Effector CD4-positive, alpha-beta T cell (primary cell): ENCODE results near the gene C11orf65.
"Not testable (repeated sequence)": the region's sequence is repeated elsewhere in the genome, so short reads cannot be mapped to it uniquely, and the experiment has no call there.

ENCODE experiments used
- DNase-seq: peaks from one replicate; pipeline ENCODE4 v3.0.0-alpha.2; 2020

Gene C11orf65

DNA sequence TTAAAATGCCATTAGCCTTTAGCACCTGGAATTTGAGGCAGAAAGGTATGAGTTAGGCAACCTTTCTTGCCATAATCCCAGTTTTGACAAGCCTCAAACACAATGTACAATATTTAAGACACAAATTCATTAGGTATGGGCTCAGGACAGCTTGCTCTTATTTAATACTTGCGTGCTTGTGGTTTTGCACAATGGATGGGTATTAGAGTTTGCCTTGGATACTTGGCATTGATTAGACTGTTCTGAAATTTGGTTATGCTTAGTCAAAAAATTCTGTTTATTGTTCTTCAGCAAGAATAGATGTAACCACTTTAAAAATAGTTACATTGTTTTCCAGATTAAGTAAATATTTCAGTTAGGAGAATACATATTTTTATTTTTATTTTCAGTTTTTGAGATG lies 5.4 kb upstream of the C11orf65 start:
- DNase-seq = no peak

DNA sequence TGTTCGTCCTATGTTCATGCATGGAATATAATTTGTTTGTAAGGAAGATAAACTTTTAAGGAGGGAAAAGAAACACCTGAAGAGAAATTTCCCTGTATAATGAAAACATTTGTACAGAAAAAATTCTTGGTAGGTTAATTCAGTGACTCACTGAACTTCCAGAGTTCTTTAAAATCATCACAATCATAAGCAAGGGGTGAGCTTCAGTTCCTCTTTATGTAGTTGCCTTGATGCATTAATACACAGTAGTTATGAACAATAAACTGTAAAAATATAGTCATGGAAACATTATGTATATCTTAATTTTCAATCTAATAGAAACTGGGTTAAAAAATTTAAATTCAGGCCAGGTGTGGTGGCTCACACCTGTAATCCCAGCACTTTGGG lies 1.1 kb upstream of the C11orf65 start:
- no peak for DNase-seq

DNA sequence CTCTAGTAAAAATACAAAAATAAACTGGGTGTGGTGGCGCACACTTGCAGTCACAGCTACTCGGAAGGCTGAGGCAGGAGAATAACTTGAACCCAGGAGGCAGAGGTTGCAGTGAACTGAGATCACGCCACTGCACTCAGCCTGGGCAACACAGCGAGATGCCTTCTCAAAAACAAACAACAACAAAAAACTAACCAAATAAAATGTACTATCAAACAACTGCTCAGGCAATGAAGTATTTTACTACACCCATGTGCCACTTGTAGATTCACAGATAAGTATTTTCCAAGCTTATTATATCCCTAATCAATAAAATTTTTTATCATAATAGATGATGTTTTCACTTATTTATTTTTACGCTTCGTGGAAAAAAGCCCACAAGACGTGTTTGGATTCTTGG lies 924 bp downstream of the C11orf65 start:
- DNase-seq = no peak

DNA sequence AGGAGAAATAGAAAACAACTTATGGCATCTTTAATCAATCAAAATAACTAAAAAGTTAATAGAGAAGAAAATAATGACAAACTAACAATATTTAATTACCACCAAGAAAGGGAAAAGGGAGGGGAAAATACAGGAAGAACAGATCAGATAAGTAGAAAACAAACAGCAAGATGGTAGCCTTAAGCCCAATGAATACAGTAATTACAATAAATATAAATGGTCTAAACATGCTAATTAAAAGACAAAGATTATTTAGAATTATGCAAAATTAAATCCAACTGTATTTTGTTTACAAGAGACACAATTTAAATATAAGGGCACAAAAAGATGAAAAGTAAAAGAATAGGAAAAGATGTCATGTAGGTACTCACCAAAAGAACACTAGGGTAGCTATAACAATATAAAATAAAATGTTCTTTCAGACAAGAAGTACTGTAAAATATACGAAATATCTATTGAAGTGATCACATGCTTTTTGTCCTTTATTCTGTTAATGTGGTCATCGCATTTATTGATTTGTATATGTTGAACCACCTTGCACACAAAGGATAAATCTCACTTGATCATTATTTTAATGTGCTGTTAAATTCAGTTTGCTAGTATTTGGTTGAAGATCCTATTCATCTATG lies 14.0 kb downstream of the C11orf65 start:
- DNase-seq = no peak

DNA sequence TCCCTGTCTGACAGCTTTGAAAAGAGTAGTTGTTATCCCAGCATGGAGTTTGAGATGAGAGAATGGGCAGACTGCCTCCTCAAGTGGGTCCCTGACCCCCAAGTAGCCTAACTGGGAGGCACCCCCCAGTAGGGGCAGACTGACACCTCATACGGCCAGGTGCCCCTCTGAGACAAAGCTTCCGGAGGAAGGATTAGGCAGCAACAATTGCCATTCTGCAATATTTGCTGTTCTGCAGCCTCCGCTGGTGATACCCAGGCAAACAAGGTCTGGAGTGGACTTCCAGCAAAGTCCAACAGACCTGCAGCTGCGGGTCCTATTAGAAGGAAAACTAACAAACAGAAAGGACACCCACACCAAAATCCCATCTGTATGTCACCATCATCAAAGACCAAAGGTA lies 25.9 kb downstream of the C11orf65 start:
- not testable (repeated sequence) for DNase-seq

DNA sequence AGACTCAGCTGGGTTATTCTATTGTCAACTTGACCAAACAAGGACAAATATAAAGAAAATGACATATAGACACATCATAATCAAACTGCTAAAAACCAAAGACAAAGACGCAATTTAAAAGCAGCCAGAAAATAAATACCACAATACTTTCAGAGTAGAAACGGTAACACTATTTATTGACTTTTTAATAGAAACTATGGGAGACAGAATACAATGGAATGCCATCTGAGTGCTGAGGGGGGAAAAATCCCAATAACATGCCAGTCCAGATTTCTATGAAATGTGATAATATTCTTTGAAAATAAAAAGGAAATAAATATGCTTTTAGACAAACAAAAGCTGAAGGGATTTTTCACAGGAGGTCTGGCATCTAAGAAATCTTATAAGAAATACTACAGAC lies 30.7 kb downstream of the C11orf65 start:
- DNase-seq = no peak

DNA sequence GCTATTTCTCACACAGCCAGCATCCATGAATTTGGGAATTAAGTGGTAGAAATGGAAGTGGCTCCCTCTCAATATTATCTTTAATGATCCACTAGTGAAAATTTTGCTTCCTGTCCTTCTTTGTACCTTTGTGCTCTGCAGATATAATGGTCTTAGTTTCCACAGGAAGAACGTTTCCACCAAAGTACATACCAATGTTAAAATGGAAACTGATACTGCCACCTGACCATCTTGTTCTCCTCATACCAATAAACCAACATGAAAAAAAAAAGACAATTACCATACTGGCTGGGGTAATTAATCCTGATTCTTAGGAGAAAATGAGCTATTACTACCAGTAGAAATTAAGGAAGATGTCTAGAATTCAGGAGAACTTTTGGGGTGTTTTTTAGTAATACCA lies 32.3 kb downstream of the C11orf65 start:
- DNase-seq = no peak

DNA sequence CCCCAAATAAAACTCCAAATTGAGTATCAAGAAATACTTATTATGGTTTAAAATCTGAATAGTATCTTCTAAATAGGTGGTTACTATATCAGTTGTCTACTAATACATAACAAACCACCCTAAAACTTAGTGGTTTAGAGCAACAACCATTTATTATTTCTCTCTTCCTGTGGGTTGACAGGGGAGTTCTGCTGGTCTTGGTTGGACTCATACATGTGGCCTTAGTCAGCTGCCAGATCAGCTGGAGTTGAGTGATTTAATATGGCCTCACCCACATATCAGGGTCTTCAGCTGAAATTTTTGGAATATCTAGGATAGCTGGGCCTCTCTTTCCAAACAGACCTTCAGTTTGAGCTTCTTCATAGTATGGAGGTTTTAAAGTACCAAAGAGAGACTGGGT lies 34.5 kb downstream of the C11orf65 start:
- DNase-seq = no peak

DNA sequence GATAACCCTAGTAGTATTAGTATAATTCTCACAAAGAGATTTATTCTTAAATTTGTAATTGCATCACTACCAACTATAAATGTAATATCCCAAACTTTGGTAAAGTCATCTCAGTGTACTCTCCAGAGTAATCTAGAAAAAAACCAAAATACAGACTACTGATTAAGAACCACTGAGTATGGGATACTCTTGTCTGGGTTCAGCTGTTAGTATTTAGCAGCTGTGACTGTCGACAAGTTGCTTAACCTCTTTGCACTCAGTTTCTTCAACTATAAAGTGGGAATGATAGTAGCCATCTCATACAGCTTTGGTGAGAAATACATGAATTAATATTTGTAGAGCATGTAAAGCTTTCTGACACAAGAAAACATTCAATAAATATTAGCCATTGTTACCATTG lies 35.3 kb downstream of the C11orf65 start:
- no peak for DNase-seq

DNA sequence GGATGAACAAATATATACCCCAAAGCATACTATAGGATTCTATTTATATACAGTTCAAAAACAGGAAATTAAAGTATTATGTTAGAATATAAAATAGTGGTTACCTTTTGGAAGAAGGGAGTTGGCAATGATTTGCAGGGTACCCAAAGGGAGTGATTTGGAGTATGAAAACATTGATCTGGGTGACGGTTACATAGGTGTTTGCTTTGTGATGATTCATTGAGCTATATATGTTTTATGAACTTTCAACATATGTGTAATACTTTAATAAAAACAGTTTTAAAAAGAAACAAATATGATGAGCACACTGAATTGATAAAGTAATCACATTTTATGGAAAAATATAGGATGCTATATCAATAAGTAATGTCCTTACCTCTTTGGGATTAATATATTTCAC lies 36.0 kb downstream of the C11orf65 start:
- DNase-seq = no peak

DNA sequence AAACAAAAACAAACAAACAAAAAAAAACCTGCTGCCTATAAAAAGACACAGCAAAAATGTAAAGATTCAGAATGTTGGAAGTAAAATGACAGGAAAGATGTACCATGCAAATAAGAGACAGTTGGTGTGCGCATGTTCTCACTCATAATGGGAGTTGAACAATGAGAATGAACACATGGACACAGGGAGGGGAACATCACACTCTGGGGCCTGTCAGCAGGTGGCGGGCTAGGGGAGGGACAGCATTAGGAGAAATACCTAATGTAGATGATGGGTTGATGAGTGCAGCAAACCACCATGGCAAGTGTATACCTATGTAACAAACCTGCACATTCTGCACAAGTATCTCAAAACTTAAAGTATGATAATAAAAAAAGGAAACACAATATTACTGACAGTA lies 49.8 kb downstream of the C11orf65 start:
- DNase-seq = peak; percentile 7

DNA sequence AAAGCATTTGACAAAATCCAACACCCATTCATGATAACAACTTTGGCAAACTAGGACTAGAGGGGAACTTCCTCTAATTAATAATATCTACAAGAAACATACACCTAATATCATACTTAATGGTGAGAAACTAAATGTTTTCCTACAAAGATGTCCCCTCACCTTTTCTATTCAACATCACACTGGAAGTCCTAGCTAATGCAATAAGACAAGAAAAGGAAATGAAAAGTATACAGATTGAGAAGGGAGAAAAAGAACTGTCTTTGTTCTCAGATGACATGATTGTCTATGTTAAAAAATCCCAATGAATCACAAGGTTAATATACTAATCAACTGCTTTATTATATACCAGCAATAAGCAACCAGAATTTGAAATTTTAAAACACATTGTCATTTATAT lies 52.4 kb downstream of the C11orf65 start:
- DNase-seq = no peak

DNA sequence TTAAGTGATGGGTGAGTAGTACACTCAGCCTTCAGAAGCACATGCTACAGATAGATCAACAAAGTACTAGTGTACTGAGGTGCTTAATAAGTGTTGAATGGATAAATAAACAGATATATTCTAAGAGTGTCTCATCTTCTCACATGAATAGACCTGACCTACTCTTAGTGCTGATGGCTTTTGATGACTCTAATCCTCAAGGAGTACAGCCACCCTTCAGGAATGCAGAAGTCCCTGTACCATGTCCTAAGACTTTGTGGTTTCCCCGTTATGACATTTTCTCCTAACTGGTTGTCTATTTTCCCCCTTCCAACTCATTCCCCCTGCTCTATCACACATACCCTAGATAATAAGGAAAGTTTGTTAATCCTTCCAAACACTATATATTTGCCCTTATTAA lies 61.6 kb downstream of the C11orf65 start:
- no peak for DNase-seq

DNA sequence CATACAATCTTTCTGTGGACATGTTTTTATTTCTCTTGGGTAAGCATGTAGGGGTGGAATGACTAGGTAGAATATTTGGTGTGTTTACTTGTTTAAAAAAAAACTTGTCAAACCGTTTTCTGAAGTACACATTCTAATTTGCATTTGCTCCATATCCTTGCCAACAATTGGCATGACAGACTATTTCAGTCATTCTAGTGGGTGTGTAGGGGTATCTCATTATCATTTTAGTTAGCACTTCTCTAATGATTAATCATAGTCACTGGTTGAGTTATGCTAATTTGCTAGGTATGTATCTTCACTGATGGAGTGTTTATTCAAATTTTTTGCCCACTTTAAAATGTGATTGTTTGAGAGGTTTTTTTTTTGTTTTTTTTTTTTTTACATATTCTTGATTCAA lies 64.3 kb downstream of the C11orf65 start:
- DNase-seq = no peak

DNA sequence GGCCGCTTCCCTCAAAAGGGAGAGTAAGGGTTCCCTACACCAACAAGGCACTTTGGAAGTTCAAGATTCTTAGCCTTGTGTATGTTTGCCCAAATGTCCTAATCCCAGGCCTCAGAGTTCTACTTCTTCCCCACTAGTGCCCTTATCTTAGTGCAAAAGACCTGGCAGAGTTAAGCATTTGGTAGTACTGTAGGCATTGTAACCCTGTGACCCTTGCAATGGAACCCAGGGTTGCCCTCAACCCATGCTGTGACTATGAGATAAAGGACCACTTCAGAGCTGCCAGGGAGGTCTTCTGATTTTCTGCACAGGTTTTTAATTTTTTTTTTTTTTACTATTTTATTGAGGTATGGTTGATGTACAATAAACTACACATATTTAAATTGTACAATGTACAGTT lies 65.1 kb downstream of the C11orf65 start:
- no peak for DNase-seq

DNA sequence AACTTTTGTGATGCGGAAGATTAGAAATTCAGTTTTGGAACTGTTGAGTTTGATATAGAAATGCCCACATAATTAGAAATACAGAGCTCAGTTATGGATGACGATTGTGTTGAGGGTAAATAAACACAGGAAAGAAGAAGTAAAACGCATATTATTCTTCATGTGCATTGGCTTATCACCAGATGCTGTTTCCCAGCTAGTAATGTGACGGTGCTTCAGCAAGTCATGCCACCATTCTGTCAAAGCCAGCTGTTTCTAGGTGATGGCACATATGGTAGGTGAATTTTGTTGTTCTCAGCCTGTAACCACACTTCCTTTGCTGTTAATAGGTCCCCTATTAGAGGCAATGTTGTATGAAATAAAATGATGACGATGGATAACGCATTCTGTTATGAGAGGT lies 68.9 kb downstream of the C11orf65 start:
- DNase-seq = no peak

DNA sequence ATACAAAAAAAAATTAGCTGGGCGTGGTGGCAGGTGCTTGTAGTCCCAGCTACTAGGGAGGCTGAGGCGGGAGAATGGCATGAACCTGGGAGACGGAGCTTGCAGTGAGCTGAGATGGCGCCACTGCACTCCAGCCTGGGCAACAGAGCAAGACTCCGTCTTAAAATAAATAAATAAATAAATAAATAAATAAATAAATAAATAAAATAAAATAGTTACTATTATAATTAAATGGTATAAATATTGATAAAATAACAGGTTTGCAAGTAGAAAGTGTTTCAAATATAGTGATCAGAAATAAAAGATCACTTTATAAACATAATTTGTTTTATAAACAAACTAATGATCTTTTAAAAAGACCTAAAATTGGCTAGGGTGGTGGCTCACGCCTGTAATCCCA lies 70.7 kb downstream of the C11orf65 start:
- not testable (repeated sequence) for DNase-seq

DNA sequence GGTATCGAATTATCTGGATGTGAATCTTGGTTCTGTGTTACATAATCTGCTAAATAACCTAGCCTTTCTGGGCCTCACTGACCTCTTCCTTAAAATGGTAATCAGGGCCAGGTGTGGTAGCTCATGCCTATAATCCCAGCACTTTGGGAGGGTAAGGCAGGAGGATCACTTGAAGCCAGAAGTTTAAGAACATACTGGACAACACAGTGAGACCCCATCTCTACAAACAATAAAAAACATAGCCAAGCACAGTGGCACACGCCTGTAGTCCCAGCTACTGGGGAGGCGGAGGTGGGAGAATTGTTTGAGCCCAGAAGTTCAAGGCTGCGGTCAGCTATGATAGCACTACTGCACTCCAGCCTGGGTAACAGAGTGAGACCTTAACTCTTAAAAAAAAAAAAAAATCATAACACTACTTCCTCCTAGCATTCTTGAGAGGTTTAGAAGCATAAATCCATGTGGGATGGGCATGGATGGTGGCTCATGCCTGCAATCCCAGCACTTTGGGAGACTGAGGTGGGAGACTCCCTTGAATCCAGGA lies 72.5 kb downstream of the C11orf65 start:
- DNase-seq = no peak

DNA sequence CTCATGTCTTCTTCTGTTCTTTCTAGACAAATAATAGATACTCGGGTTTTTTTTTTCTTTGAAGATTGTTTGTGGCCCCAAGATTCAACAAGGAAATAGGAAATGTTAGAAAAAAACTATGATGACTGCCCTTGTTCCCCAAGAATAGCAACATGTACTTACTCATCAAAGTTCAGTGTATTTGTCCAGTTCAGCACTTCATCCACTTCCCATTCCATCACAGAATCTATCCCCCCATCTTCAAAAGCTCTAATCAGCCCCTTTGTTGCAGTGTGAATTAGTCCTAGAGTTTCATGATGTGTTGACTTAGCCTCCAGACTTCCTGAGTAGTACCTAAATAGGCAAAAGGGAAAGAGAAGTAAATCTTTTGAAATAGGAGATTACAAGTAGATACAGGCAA lies 74.3 kb downstream of the C11orf65 start:
- DNase-seq = no peak

DNA sequence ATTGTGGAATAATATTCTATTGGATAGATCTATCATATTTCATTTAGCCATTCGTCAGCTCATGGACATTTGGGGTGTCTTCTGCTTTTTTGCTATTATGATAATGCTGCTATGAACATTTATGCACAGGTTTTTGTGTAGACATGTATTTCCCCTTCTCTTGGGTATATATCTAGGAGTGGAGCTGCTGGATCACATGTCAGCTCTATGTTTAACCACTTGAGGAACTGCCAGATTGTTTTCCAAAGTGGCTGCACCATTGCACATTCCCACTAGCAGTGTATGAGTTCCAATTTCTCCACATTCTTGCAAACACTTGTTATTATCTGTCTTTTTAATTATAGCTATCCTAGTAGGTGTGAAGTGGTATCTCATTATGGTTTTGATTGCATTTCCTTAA lies 75.0 kb downstream of the C11orf65 start:
- no peak for DNase-seq

DNA sequence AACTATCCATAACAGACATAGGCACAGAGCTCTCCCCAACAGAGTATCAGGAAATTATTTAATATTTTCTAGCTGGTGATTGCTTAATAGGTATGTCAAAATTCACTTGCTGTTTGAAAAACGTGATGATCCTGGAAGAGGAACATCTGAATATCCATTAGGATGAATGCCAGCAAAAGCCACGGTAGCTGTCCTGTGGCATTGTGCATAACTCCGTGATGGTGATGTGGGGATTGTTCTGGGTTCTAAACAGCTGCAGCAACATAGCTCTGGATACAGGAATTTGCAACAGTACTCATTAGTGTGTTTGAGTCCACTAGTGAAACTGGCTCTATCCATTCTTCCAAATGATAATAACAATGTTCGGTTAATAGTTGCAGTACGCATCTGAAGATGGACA lies 78.8 kb downstream of the C11orf65 start:
- no peak for DNase-seq

DNA sequence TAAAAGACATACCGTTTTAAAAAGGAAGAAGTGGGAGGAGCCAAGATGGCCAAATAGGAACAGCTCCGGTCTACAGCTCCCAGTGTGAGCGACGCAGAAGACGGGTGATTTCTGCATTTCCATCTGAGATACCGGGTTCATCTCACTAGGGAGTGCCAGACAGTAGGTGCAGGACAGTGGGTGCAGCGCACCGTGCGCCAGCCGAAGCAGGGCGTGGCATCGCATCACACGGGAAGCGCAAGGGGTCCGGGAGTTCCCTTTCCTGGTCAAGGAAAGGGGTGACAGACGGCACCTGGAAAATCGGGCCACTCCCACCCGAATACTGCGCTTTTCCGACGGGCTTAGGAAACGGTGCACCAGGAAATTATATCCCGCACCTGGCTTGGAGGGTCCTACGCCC lies 93.8 kb downstream of the C11orf65 start:
- not testable (repeated sequence) for DNase-seq

DNA sequence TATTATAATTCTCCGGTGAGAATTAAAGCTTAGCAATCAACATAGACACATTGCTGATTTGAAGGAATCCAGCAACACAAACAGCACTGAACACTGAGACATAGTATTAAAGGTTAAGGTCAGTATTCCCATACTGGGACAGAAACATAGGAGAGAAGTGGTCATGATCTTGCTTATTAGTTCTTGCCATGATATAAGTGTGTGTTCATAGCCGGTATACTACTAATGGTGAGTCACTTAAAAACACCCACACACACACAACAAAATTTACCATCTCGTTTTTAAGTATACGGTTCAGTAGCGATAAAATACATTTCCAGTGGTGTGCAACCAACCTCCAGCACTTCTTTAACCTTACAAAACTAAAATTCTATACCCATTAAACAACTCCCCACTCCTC lies 96.3 kb downstream of the C11orf65 start:
- DNase-seq = no peak

DNA sequence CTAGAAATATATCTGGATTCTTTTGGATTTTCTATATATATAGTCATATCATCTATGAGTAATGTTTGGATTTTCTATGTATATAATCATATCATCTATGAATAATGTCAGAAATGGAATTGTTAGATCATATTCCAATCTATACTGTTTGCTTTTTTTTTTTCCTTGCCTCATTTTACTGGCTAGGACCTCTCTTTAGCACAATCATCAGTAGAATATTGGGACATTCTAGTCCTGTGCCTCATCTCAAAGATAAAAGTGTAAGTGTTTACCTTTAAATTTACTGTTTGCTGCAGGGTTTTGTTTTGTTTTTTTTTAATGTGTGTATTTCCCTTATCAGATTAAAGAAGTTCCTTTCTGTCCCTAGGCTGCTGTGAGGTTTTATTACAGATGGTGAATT lies 97.0 kb downstream of the C11orf65 start:
- DNase-seq = no peak

DNA sequence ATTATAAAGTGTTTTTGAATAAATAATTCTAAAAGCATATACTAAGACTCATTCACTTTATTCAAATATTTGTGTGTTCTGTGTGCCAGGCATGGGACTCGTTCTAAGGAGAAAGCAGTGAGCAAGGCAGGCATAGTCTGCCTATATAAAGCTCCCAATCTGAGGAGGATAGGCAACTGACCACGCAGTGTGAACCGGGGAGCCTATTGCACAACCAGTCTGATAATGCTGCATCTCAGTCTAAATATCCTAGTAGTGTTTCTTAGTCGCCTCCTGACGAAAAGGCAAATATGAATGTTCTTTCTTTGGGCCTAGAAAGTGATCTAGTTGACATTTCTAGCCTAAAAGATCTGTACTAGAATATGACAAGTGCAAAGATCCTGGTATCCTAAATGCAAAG lies 98.3 kb downstream of the C11orf65 start:
- no peak for DNase-seq

DNA sequence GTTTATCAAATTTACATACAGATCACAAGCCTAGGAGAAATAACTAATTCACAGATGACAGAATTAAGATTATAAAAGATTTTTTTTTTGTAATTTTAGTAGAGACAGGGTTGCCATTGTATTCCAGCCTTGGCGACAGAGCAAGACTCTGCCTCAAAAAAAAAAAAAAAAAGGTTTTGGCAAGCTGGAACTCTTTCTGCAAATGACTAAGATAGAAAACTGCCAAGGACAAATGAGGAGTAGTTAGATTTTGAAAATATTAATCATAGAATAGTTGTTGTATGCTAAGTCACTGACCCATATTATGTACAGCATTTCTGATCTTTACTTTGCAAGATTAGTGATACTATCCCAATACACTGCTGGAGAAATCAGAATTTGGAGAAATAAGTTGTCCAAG lies 99.2 kb downstream of the C11orf65 start:
- no peak for DNase-seq
